Measurements from ENCODE around the gene DYSF.

DNA sequence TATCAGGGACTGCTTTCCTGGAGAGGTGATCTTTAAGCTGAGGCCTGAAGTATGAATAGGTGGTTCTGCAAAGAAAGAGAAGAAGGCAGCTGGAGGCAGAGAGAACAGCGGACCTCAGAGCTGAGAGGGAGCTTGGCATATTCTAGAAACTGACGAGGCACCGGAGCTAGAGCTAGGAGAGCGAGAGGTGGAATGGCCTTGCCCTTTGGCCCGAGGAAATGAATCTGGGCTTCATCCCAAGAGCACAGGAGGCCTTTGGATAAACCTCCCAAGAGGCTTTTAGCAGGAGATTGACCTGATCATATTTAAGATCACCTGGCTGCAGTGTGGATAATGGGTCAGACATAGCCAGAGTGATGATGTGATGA is 7.9 kb downstream of the DYSF start:
- TF ChIP-seq POLR2A (IDR thresholded peaks at IDR 0.05; ENCODE audit: low read depth, low read length) (no peak), POLR2AphosphoS5 (IDR thresholded peaks at IDR 0.05; ENCODE audit: low read depth, low read length) (no peak), TAF1 (IDR thresholded peaks at IDR 0.05; ENCODE audit: borderline replicate concordance, low read depth, low read length) (no peak)
